ENCODE results near the gene SLC35A5.

DNA sequence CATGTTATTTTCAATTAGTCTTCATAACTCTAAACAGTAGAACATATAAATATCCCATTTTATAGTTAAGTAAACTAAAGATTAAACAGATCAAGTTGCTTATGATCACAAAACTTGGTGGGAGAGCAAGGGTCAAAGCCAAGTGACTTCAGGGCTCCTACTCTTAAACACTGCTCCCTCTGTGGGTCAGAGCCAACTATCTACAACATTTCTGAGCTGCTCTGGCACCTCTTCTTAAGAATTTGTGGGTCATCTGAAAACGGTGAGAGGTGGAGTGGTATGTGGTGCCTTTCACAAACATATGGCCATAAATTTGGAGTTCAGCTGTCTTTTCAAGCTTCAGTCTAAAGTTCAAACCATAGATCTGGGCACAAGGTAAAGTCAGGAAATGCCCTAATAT, 11.0 kb upstream of the SLC35A5 start:
- TF ChIP-seq ZNF549 (CRISPR knock-in tag; IDR thresholded peaks at IDR 0.05), result no peak
- no peak for TF ChIP-seq POLR2AphosphoS5 (IDR thresholded peaks at IDR 0.05; ENCODE audit: low read depth, low read length)
- no peak for TF ChIP-seq EZH2 (conservative IDR thresholded peaks at IDR 0.05; ENCODE audit: low read depth, low read length)

Data from HepG2 (cell line).